Heart right ventricle (tissue), 16 donors: ENCODE measurements around the gene CFAP73. TPM values are rescaled to one million over a fixed set of nuclear protein-coding genes. Genes with fewer than 3 reads are reported as not detected.

Experiments used
- ATAC-seq, 8 donors: fragments of 200-7000 bp; cut with Tn5 transposase; one replicate each; pipeline ENCODE4 v1.9.1; 2020; ENCODE audit warnings: mild to moderate bottlenecking in 8 of 8, moderate library complexity in 8 of 8, moderate number of reproducible peaks in 1 of 8
- DNase-seq, 2 donors: peaks; one replicate each; pipeline ENCODE4 v3.0.0-alpha.2; 2020
- H3K27ac ChIP-seq, 10 donors: fragments of 200-600 bp; sonication (generic) in 2 of 10; one replicate each; pipeline versions ENCODE4 v1.5.0 to v1.8.0; 2020 to 2022; ENCODE audit warnings: mild to moderate bottlenecking in 3 of 10
- H3K27me3 ChIP-seq, 7 donors: fragments of 200-600 bp; one replicate each; pipeline ENCODE4 v1.8.0; 2021 to 2022; ENCODE audit warnings: mild to moderate bottlenecking in 2 of 7
- H3K36me3 ChIP-seq, 9 donors: fragments of 200-600 bp; sonication (generic) in 1 of 9; one replicate each; pipeline versions ENCODE4 v1.5.0 to v1.8.0; 2020 to 2022; ENCODE audit warnings: mild to moderate bottlenecking in 2 of 9
- H3K4me1 ChIP-seq, 9 donors: fragments of 200-600 bp; sonication (generic) in 1 of 9; one replicate each; pipeline versions ENCODE4 v1.5.0 to v1.8.0; 2020 to 2022; ENCODE audit warnings: mild to moderate bottlenecking in 4 of 9
- H3K4me3 ChIP-seq, 10 donors: fragments of 200-600 bp; sonication (generic) in 2 of 10; one replicate each; pipeline versions ENCODE4 v1.5.0 to v1.8.0; 2020 to 2022; ENCODE audit warnings: mild to moderate bottlenecking in 7 of 10, moderate library complexity in 2 of 10
- H3K9me3 ChIP-seq, 11 donors: fragments of 200-600 bp in 10 of 11; sonication (generic) in 2 of 11; one replicate each; pipeline versions ENCODE4 v1.5.0 to v1.8.0; 2013 to 2022; ENCODE audit warnings: mild to moderate bottlenecking in 2 of 11, control low read depth in 1 of 11, moderate library complexity in 1 of 11
- WGBS, 2 donors: extraction: QIAGEN DNeasy Blood & Tissue Kit; methylation state at CpG; one replicate each; pipeline ENCODE4 v1.1.7; 2013; ENCODE audit warnings: inconsistent platforms in 1 of 2; 5-methylcytosine and 5-hydroxymethylcytosine counted together
- intact Hi-C, 10 donors: fragments of 100-400 bp; cut with DNase I; formaldehyde crosslinking; loops; one replicate each; pipeline versions ENCODE4 v1.11.1 to v1.14.2; 2022
- polyA plus RNA-seq, 2 donors: library from polyadenylated mRNA; stranded (reverse); fragments of 200-250 nt; gene quantifications; one replicate each; pipeline ENCODE4 v1.2.3, GENCODE V29; 2013
- total RNA-seq, 10 donors: library from RNA; stranded (reverse); fragmentation: NEBNext Ultra II Directional in 3 of 10; extraction: Animal tissue kit (Norgen Biotek cat#: 25700) in 3 of 10; gene quantifications; one replicate each; pipeline versions ENCODE4 v1.2.1 to v1.2.4, GENCODE V29; 2021 to 2023
- TF ChIP-seq, protein P1 (sequence below), 9 donors: fragments of 200-600 bp; sonication (generic) in 2 of 9; IDR thresholded peaks; one replicate each; pipeline versions ENCODE4 v1.5.0 to v1.8.0; 2021 to 2022; ENCODE audit warnings: antibody characterized with exemption in 9 of 9, mild to moderate bottlenecking in 5 of 9, moderate library complexity in 1 of 9
- donor health status: Arrhythmogenic right ventricular cardiomyopathy.
- donor health status: ischemic (EF 13 %, LVEDD 7.1; RV severe dilation, severe dysfunction).
- donor health status: healthy with polysubstance abuse.
- donor health status: DM: no; HTN: yes; CAD: no.
- donor health status: DM: no; HTN: no; CAD: no.
- donor health status: ischemic (EF 25% LVEDD 6.9; RV normal size, moderate dysfunction).
- donor health status: ischemic (EF 25% LVEDD 5.7; RV mildly dilated, moderate dysfunction).
- donor health status: healthy.
- donor health status: DM: yes; HTN: yes; CAD: no.
- donor health status: Ischemic cardiomyopathy.
- donor health status: ischemic (EF 35%, LVEDD 5.7; RV mildly dilated, moderate dysfunction).
- donor health status: nonischemic (EF 11% LVEDD 7.7; RV severe dilation, severe dysfunction).
- donor health status: DM: yes; HTN: yes; CAD: no.
- donor health status: PGD.
- donor health status: ischemic (EF 29% LVEDD 5.4; RV normal size, mild dysfunction).
- donor health status: nonischemic (EF 23%, LVEDD 6.1; RV moderate dilation, normal function).

Gene CFAP73
- total and polyA plus RNA-seq, 12 donors: 0.10 TPM; not detected in 11

DNA sequence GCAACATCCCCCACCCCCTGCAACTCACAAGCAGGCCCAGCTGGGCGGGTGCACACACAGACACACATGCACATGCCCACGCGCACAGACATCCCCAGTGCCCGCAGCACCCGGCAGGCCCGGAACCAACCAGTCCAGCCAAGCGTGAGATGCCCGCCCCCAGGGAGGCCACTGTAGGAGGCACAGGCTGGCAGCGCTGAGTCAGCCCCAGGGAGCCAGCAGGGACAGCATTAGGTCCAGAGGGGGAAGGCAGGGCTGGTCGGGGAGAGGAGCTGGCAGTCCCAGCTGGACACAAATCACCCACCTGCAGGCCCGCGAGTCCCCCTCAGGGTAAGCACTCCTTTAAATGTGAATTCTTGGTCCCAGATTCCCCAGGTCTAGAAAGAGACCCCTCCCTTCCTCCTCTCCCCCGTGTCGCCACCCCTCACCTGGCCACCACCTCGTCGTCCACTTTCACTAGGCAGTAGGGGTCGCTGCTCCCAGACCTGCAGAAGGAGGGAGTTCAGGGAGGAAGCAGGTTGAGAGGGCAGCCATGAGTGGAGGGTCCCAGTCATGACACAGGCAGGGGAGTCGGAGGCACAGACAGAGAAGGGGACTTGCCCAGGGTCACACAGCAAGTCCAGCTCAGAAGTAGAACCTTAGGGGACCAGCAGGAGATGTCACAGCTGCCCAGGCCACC is 18.9 kb upstream of the CFAP73 start:
- peaks cover 0 to 71% (median 33%) of the 10 kb centered on the region in 7 donors for H3K27me3 ChIP-seq
- peak in 2 of 8 donors; percentile 16 to 23 for ATAC-seq
- no peak overlapping the region for H3K27ac ChIP-seq
- TF ChIP-seq, protein P1, sequence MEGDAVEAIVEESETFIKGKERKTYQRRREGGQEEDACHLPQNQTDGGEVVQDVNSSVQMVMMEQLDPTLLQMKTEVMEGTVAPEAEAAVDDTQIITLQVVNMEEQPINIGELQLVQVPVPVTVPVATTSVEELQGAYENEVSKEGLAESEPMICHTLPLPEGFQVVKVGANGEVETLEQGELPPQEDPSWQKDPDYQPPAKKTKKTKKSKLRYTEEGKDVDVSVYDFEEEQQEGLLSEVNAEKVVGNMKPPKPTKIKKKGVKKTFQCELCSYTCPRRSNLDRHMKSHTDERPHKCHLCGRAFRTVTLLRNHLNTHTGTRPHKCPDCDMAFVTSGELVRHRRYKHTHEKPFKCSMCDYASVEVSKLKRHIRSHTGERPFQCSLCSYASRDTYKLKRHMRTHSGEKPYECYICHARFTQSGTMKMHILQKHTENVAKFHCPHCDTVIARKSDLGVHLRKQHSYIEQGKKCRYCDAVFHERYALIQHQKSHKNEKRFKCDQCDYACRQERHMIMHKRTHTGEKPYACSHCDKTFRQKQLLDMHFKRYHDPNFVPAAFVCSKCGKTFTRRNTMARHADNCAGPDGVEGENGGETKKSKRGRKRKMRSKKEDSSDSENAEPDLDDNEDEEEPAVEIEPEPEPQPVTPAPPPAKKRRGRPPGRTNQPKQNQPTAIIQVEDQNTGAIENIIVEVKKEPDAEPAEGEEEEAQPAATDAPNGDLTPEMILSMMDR (IDR thresholded peaks at IDR 0.05): no peak
- 48 to 54% methylated on average over 18 of the region's 18 CpGs for WGBS, 2 donors
- no peaks in the 10 kb centered on the region for H3K36me3 ChIP-seq
- DNase-seq: no peak
- H3K4me3 ChIP-seq: no peak overlapping the region
- no peaks in the 10 kb centered on the region for H3K9me3 ChIP-seq
- intact Hi-C loops: no loop called here
- peaks cover 0 to 2% (median 0%) of the 10 kb centered on the region in 9 donors for H3K4me1 ChIP-seq

DNA sequence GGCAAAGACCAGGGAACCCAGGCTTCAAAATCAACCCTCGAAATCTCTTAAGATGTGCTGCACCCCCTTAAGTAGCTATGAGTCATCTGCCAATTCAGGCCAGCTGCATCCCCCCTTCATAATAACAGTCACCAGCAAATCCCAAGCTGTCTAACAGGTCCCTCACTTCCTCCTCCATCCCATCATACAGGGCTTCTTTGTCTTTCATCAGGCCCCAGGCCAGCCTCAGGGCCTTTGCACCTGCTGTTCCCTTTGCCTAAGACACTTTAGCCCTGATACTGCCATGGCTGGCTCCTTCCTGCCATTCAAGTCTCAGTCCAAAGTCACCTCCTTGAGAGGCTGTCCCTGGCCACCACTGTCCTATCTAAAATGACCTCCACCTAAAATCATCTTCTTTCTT is 18.0 kb upstream of the CFAP73 start:
- TF ChIP-seq, protein P1 (IDR thresholded peaks at IDR 0.05): no peak
- peaks cover 0 to 75% (median 43%) of the 10 kb centered on the region in 7 donors for H3K27me3 ChIP-seq
- 56 to 70% methylated on average over 1 of the region's 1 CpG for WGBS, 2 donors
- no peak overlapping the region for H3K27ac ChIP-seq
- H3K9me3 ChIP-seq: no peaks in the 10 kb centered on the region
- intact Hi-C loops: no loop called here
- no peak overlapping the region for H3K4me3 ChIP-seq
- H3K36me3 ChIP-seq: no peaks in the 10 kb centered on the region
- ATAC-seq (no peak), DNase-seq (no peak)
- H3K4me1 ChIP-seq: peaks cover 0 to 10% (median 0%) of the 10 kb centered on the region in 9 donors

DNA sequence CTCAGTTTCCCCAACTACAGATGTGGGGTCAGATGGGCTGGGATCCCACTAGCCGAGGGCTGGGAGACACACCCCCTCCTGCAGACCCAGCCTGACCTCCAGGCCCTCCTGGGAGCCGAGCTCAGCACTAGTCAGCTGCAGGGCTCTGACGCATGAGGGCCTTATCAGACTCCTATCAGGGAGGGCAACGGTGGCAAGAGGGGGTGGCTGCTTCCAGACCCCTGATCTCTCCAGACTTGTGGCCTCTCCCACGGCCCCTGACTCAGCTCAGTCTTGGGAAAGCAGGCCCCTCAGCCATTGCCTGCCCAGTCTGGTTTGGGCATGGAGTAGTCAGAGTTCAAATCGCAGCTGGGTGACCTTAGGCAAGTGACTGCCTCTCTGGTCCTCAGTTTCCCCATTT is 16.5 kb upstream of the CFAP73 start:
- Histone ChIP-seq H3K4me3 (no peak overlapping the region), H3K27me3 (peaks cover 0 to 85% (median 57%) of the 10 kb centered on the region in 7 donors), H3K9me3 (no peaks in the 10 kb centered on the region), H3K36me3 (no peaks in the 10 kb centered on the region), H3K4me1 (peaks cover 0 to 10% (median 0%) of the 10 kb centered on the region in 9 donors), H3K27ac (no peak overlapping the region)
- intact Hi-C loops: no loop called here
- no peak for DNase-seq
- 29 to 41% methylated on average over 6 of the region's 6 CpGs for WGBS, 2 donors
- ATAC-seq: no peak
- TF ChIP-seq, protein P1 (IDR thresholded peaks at IDR 0.05): no peak

DNA sequence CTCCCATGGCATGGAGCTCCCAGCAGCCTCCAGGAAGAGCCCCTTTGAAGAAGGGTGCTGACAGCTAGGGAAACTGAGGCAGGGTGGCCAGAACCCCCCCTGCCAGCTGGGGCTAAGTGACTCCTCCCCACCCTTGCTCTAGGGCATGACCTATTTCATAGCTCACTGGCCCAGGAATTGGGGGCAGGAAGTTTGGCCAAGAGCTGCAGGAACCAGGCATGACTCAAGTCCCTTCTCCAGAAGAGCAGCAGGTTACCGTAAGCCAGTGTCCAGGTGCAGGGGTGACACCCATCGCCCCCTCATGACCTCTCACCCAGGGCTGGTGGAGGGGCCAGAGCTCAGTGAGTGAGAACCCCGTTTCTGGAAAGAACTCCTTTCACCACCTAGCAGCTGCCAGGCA is 15.9 kb upstream of the CFAP73 start:
- Histone ChIP-seq H3K4me3 (no peak overlapping the region), H3K4me1 (peaks cover 0 to 10% (median 0%) of the 10 kb centered on the region in 9 donors), H3K9me3 (no peaks in the 10 kb centered on the region), H3K27me3 (peaks cover 0 to 91% (median 62%) of the 10 kb centered on the region in 7 donors), H3K36me3 (no peaks in the 10 kb centered on the region), H3K27ac (no peak overlapping the region)
- TF ChIP-seq, protein P1 (IDR thresholded peaks at IDR 0.05): no peak
- intact Hi-C loops: no loop called here
- no peak for ATAC-seq
- 59 to 70% methylated on average over 3 of the region's 3 CpGs for WGBS, 2 donors
- DNase-seq: no peak
